Subcutaneous adipose tissue (tissue), 4 donors: Measurements from ENCODE around the gene KIF18B. TPM values are rescaled to one million over a fixed set of nuclear protein-coding genes. Genes with fewer than 3 reads are reported as not detected.

ENCODE experiments used
- total RNA-seq, 4 donors: library from RNA; depleted of rRNA; stranded (reverse); fragments of >200 nt; gene quantifications; one replicate each; pipeline ENCODE4 v1.1.0, GENCODE V29; 2016
- TF ChIP-seq, protein P1 (sequence below): fragments of 450-650 bp; IDR thresholded peaks from one replicate; pipeline ENCODE4 v1.5.1; 2016; ENCODE audit warnings: low read depth, mild to moderate bottlenecking, control low read depth, antibody characterized with exemption, moderate library complexity

KIF18B gene
- total RNA-seq, 4 donors from 2014 or later = 0.66 to 1.4 TPM; not detected in 2

DNA sequence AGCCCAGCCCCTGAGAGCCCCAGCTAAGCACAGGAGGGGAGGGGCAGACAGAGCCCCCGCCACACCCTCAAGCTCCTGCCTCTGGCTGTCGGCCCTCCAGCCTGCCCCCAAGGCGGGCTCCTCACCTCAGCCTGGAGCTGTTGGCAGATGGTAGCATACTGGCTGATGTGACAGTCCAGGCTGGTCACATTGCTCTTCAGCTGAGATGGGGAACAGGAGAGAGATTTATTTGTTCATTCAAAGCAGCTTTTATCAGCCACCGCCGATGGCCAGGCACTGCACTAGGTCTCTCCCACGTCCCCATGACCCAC, 14.8 kb downstream of the KIF18B start:
- TF ChIP-seq, protein P1, sequence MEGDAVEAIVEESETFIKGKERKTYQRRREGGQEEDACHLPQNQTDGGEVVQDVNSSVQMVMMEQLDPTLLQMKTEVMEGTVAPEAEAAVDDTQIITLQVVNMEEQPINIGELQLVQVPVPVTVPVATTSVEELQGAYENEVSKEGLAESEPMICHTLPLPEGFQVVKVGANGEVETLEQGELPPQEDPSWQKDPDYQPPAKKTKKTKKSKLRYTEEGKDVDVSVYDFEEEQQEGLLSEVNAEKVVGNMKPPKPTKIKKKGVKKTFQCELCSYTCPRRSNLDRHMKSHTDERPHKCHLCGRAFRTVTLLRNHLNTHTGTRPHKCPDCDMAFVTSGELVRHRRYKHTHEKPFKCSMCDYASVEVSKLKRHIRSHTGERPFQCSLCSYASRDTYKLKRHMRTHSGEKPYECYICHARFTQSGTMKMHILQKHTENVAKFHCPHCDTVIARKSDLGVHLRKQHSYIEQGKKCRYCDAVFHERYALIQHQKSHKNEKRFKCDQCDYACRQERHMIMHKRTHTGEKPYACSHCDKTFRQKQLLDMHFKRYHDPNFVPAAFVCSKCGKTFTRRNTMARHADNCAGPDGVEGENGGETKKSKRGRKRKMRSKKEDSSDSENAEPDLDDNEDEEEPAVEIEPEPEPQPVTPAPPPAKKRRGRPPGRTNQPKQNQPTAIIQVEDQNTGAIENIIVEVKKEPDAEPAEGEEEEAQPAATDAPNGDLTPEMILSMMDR = no peak

DNA sequence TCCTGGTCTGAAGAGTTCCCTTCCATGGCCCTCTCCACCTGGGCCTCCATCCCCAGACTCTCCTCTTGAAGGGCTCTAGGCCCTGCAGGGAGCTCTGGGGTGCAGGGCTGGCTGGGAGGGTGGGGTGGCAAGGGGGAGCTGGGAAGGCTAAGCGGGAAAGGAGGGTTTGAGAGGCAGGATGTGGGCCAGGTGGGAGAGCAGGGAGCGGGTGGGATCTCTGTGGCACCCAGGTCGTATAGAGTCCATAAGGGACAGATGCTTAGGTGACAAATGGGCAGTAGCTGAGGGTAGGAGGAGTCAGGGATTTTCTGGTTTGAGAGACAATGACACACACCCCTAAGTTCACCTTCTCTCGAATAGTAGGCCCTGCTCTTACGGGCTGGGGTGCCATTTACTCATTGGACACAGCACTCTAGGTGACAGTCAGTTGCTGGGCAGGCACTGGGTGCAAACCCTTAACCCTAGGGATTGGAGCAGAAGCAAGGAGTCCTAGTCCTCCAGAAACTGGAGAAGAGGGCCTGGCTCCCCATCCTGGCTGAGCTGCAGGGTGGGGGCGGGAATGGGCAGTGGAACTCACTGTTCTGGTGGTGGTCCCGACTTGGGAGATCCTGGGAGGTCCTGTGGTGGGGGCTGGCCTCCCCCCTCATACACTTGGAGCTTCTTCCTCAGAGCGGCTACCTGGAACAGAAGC, 15.3 kb downstream of the KIF18B start:
- TF ChIP-seq, protein P1 = no peak

DNA sequence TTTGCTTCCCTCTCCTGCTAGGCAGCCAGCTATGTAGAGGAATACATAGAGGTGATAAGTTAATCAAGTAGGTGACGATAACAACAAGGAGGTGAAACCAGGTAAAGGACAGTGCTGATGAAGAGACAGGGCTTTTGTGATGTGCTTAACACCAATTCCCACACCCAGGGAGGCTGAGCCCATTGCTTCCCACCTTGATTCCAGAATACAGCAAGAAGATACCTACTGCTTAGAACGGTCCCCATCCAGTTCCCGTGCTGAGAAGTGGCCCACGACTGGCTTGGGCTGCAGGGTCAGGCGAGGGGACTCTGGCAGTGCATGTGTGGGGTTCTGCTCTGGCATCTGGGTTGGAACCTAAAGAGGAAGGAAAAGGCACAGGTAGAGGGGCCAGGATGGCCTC, 16.2 kb downstream of the KIF18B start:
- TF ChIP-seq, protein P1 = no peak

DNA sequence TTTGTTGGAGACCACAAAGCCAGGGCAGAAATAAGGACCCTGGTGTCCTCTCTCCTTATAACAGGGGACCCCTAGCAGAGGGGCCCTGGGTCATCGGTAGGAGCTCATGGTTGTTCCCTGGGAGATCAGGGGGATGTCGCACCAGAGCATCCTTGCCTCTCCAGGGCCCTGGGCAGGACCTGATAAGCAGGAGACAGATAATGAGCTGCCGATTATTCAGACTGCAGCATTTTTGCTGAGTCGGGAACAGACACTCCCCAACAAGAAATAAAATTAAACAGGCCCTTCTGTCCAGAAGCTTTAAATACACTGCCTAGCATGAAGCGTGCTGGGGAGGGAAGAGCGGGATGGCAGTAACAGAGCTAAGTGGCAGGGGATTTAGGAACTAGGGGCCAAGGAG, 16.9 kb downstream of the KIF18B start:
- TF ChIP-seq, protein P1 = no peak

DNA sequence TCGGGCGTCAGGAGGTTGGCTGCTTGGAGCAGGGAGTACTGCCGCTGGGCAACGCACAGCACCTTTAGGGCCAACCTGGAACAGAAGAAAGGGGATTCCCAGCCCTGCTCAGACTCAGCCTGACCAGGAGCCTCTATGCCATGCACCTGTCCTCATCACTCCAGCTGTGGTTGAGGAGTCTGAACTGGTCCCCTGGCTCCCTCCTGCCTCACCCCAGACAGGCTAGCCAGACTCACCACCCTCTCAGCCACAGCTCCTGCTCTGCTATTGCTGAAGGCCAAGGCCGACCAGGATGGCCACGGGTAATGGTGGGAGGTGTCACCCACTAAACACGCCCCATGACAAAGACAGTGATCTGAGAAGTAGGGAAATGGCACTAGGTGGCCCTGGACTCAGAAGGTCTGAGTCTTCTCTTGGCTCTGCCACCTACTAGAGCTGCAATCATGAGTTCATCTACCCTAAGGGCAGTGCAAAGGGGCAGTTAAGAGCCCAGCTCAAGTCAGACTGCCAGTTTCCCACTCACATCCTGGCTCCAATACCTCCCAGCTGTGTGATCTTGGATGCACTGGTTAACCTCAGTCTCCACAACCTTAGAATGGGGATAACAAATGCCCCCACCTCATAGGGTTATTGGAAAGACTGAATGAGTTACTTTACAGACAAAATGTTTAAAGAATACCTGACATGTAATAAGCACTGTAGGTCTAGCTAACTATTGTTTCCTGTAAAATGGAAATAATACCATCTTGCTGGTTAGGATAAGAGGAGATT, 18.4 kb downstream of the KIF18B start:
- TF ChIP-seq, protein P1 = no peak

DNA sequence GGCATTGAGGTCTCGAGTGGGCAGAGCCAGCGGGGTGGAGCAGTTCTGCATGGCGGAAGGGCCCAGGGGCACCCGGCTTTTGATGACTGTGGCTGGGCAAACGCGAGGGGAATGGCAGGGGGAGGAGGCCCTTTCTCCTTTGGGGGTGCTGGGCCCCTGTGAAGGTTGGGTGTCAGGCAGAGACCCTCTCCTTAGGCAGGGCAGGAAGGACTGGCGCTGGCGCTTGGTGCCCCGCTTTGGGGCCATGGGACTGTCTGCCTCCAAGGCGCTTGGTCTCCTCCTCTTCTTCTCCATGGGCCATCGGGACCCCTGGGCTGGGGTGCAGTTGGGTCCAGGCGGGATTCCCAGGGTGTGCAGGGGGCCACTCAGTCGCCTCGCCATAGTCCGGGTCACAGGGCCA, 19.4 kb downstream of the KIF18B start:
- TF ChIP-seq, protein P1 = no peak

DNA sequence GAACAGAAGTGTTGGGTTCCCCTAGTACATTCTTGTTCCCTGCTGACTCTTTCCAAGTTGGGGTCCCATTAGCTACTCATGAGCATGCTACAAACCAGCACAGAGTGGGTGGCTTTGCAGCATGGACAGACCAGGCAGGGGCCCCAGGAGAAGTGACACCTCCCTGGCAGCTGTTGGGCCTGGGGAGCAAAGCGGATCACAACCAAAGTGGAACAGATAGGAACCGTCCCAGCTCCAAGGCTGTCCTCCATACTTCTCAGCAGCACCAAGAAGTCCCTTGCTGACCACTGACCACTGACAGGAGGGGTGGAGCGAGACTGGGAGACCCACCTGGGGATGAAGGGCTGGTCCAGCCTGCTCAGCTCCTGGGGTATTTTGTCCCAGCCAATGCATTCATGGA, 19.9 kb downstream of the KIF18B start:
- TF ChIP-seq, protein P1 = no peak
